Suppressor macrophage treated with lipopolysaccharide for 4 hours (primary cell): Measurements from ENCODE around the gene MUC4.
"Not testable (repeated sequence)": the region's sequence is repeated elsewhere in the genome, so short reads cannot be mapped to it uniquely, and the experiment has no call there.

ENCODE experiments used
- DNase-seq: peaks from one replicate; pipeline ENCODE4 v3.0.0-alpha.2; 2020

Gene MUC4

GRCh38 chr3:195757438-195757770 is 54.3 kb downstream of the MUC4 start:
- no peak for DNase-seq

GRCh38 chr3:195755791-195756676 is 55.7 kb downstream of the MUC4 start:
- DNase-seq: no peak

- no peak for DNase-seq
Observed at GRCh38 chr3:195755391-195755790, 56.3 kb downstream of the MUC4 start.

DNA sequence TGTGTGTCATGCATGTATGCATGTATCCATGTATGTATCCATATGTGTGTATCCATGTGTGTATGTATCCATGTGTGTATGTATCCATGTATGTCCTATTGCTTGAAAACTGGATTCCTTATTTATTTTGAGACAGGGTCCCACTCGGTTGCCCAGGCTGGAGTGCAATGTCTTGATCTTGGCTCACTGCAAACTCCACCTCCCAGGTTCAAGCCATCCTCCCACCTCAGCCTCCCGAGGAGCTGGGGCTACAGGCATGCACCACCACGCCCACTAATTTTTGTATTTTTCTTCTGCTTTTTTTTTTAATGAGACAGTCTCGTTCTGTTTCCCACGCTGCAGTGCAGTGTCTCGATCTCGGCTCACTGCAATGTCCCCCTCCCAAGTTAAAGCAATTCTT is 56.8 kb downstream of the MUC4 start:
- no peak for DNase-seq

- DNase-seq: no peak
Observed at GRCh38 chr3:195754141-195754540, 57.6 kb downstream of the MUC4 start.

- DNase-seq: no peak
Observed at GRCh38 chr3:195753581-195753980, 58.1 kb downstream of the MUC4 start.

GRCh38 chr3:195752546-195753331 is 59.0 kb downstream of the MUC4 start:
- DNase-seq: no peak

- DNase-seq: no peak
Observed at GRCh38 chr3:195752066-195752465, 59.7 kb downstream of the MUC4 start.

GRCh38 chr3:195751560-195751959 is 60.2 kb downstream of the MUC4 start:
- DNase-seq: no peak

DNA sequence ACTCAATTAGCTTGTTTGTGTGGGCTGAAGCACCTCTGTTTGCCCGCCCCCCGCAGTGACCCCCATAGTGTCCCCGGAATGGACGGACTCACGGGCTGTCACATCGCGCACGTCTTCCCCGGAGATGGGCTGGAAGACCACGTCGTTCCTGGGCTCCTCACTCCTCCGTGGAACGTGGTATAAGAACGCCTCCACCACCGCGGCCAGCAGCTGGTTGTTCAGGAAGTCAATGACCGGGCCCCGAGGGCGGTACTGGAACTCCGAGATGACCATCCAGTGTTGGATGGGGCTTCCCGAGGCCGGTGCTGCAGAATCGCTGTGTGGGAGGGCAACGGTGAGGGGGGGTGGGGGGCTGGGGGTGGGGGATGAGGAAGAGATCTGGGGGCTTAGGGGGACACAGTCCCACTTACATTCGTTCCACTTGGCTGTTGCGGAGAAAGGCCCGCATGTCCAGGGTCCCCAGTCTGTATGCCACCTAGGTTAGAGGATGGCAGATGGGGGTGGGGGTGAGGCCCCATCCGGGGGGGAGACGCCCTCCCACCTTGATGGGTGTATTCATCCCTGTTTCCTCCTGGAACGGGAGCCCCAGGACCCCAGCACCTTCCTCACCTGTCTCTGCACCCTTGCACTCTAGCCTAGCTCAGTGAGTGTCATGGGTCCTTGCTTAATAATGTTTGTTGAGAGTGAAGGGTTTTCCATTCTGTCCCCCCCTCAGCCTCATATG is 60.8 kb downstream of the MUC4 start:
- DNase-seq: no peak

- not testable (repeated sequence) for DNase-seq
Observed at GRCh38 chr3:195749101-195749500, 62.6 kb downstream of the MUC4 start.

GRCh38 chr3:195748661-195749060 is 63.1 kb downstream of the MUC4 start:
- DNase-seq: no peak

DNA sequence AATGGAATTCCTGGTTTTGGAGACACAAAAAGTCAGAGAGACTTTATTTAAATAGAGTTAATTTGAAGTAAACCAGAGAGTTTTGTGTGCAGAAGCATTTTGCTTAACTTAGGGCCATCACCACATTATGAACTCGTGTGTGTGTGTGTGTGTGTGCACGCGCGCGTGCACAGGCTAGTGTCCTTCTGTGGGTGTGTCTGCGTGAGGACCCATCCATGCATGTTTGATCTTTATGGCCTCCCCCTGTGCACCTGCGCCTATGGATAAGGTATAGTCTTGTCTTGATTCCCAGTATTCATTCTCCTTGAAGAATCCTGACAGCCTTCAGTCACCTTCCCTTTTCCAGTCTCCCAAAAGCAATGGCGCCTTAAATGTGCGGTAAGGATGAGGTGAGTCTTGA is 65.0 kb downstream of the MUC4 start:
- no peak for DNase-seq

DNA sequence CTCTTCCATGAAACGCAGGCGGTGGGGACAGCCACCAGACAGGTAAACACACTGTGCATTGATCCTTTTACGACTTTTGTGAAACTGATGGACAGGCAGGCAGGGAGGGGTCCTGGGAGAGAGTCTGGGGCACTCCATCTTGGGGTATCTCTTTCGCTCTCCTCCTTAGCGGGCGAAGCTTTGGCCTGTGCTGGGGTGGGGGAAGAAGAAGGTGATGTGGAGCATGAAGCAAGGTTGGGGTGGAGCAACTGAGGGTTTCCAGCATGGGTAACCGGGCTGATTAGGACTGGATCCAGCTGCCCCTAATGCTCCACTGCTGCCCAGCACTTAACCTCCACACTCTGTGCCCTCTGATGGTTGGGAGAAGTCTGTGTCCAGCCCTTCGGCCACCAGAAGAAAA is 65.4 kb downstream of the MUC4 start:
- no peak for DNase-seq

- DNase-seq: no peak
Observed at GRCh38 chr3:195744437-195744836, 67.3 kb downstream of the MUC4 start.

GRCh38 chr3:195739561-195740111 is 72.1 kb downstream of the MUC4 start:
- DNase-seq: no peak

- no peak for DNase-seq
Observed at GRCh38 chr3:195738274-195739044, 73.3 kb downstream of the MUC4 start.

- peak; percentile 58 for DNase-seq
Observed at GRCh38 chr3:195737782-195738181, 73.9 kb downstream of the MUC4 start.

- DNase-seq: no peak
Observed at GRCh38 chr3:195736866-195737490, 74.8 kb downstream of the MUC4 start.

DNA sequence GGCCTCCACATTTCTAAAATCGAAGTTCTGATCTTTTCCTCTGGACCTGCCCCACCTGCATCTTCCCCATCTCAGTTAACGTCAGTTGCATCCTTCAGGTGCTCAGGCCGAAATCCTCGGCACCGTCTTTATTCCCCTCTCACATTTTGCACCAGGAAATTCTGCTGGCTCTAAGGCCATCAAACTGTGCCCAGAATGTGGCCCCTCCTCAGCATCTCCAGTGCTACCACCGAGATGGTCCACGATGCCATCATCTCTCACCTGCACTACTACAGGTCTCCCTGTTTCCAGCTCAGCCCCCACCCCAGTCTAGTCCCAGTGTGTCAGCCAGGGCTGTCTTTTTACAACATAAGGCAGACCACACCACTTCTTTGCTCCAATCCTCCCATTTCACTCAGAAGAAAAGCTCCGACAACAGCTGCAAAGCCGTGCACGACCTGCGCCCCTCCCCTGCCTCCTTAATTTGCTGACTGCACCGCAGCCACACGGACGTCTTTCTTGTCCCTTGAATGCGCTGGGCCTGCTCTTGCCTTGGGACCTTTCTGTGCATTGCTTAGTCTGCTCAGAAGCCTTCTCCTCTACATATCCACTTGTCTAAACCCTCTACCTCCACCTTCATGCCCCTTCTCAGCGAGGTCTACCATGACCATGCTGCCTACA is 76.6 kb downstream of the MUC4 start:
- no peak for DNase-seq

GRCh38 chr3:195732940-195733339 is 78.8 kb downstream of the MUC4 start:
- DNase-seq: no peak
